ENCODE measurements around the gene MARCHF11.

DNA sequence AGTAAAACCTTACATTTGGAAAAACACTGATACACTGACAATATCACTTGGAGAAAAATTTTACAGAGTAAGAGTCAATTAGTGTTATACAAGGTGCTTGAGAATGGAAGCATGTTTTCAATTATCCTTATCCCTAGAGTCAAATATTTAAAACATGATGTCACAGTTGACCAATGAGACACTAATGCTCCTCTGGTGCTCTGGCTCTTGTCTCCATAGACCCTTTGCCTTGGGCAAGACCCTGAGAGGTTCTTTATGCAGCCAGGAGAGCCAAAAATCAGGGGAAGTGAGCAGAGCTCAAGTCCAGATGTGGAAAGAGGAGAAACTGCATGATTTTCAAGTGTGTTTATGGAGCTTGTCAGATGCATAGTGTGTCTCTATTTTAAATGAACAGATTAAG is 153.9 kb downstream of the MARCHF11 start:
- TF ChIP-seq CTCF (IDR thresholded peaks at IDR 0.05; ENCODE audit: borderline replicate concordance, extremely low read depth, low read length, poor library complexity, severe bottlenecking) (no peak), EZH2 (IDR thresholded peaks at IDR 0.05; ENCODE audit: borderline replicate concordance, low read depth, low read length, severe bottlenecking) (no peak)
